Measurements from ENCODE around the gene DENND1B.

DNA sequence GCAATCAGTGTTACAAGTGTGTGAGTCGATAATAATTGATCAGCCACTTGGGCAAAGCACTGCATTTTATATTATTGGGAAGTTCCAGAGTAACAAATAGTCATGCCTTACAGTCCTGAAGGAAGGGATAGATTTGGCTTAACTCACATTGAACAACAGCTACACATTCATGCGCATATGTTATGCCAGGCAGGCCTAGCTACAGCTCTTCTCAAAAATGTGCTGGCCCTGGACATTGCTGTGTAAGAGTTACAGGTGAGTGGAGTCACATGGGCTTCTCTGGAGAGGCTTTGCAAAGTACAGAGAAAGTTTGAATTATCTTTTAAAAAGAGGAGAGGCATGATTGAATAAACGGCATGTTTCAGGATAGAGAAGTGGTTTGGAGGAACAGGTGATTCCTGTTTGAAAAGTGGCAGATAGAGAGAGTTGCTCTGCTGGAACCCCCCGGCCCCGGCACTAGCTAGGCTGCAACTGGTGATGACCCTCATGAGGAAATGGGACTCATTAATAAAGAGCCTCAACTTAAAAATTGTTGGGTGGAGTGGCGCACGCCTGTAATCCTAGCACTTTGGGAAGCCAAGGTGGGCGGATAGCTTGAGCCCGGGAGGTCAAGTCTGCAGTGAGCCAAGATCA, 306.6 kb downstream of the DENND1B start:
- TF ChIP-seq EZH2phosphoT487 (IDR thresholded peaks at IDR 0.05; ENCODE audit: insufficient read depth, low read depth) (no peak), EZH2 (IDR thresholded peaks at IDR 0.05; ENCODE audit: insufficient read depth, poor library complexity, severe bottlenecking) (no peak)
